Activated CD8-positive, alpha-beta memory T cell treated with anti-CD3 and anti-CD28 coated beads, Interleukin-2, amount 50 U/mL, for 1 hour (primary cell): ENCODE results near the gene CLIP1.
"Not testable (repeated sequence)": the region's sequence is repeated elsewhere in the genome, so short reads cannot be mapped to it uniquely, and the experiment has no call there.

Source experiments
- DNase-seq: peaks from one replicate; pipeline ENCODE4 v3.0.0-alpha.2; 2020; ENCODE audit errors: extremely low read depth

CLIP1 gene

GRCh38 chr12:122421821-122422729 lies at the start of gene CLIP1:
TSS of gene CLIP1 (minus strand) at chr12:122422669. CDS start at chr12:122380452, 42,217 bp downstream.
- peak; percentile 17 for DNase-seq

- DNase-seq, result no peak
Measured at GRCh38 chr12:122471324-122472226, 49.1 kb upstream of the CLIP1 start.

GRCh38 chr12:122470576-122470975 lies 48.1 kb upstream of the CLIP1 start:
- not testable (repeated sequence) for DNase-seq

- not testable (repeated sequence) for DNase-seq
Measured at GRCh38 chr12:122469856-122470255, 47.4 kb upstream of the CLIP1 start.

GRCh38 chr12:122467983-122468382 lies 45.5 kb upstream of the CLIP1 start:
- DNase-seq, result no peak

GRCh38 chr12:122464317-122465042 lies 42.0 kb upstream of the CLIP1 start:
- DNase-seq, result not testable (repeated sequence)

GRCh38 chr12:122460641-122461040 lies 38.2 kb upstream of the CLIP1 start:
- DNase-seq, result no peak

GRCh38 chr12:122460061-122460460 lies 37.6 kb upstream of the CLIP1 start:
- DNase-seq, result no peak

- DNase-seq, result no peak
Measured at GRCh38 chr12:122459211-122459610, 36.7 kb upstream of the CLIP1 start.

GRCh38 chr12:122458105-122459035 lies 35.9 kb upstream of the CLIP1 start:
- no peak for DNase-seq

GRCh38 chr12:122457627-122458026 lies 35.2 kb upstream of the CLIP1 start:
- DNase-seq, result no peak

- DNase-seq, result no peak
Measured at GRCh38 chr12:122454739-122455138, 32.3 kb upstream of the CLIP1 start.

GRCh38 chr12:122454250-122454721 lies 31.8 kb upstream of the CLIP1 start:
- no peak for DNase-seq

- DNase-seq, result no peak
Measured at GRCh38 chr12:122452701-122453285, 30.3 kb upstream of the CLIP1 start.

- no peak for DNase-seq
Measured at GRCh38 chr12:122449317-122449716, 26.8 kb upstream of the CLIP1 start.

- DNase-seq, result not testable (repeated sequence)
Measured at GRCh38 chr12:122447825-122448224, 25.4 kb upstream of the CLIP1 start.

GRCh38 chr12:122446390-122446789 lies 23.9 kb upstream of the CLIP1 start:
- not testable (repeated sequence) for DNase-seq

- not testable (repeated sequence) for DNase-seq
Measured at GRCh38 chr12:122444071-122444470, 21.6 kb upstream of the CLIP1 start.

- not testable (repeated sequence) for DNase-seq
Measured at GRCh38 chr12:122438822-122439221, 16.4 kb upstream of the CLIP1 start.

GRCh38 chr12:122437656-122438121 lies 15.2 kb upstream of the CLIP1 start:
- DNase-seq, result no peak
